ENCODE measurements around the gene PCGF2.

The PCGF2 gene

GRCh38 chr17:38750312-38751121 lies 2.4 kb upstream of the PCGF2 start:
- Histone ChIP-seq H3K4me1 (ENCODE audit: control insufficient read depth, low read depth, low read length) (peaks cover 28% of the 10 kb centered on the region), H3K36me3 (ENCODE audit: control insufficient read depth, low read depth, low read length) (peaks cover 6% of the 10 kb centered on the region), H3K9me3 (ENCODE audit: control insufficient read depth, low read depth, low read length) (no peaks in the 10 kb centered on the region), H3K27ac (ENCODE audit: low read length) (no peak overlapping the region), H3K9ac (ENCODE audit: low read length) (peak overlapping the region; percentile 76), H3K4me3 (ENCODE audit: low read length) (peak overlapping the region; percentile 74), H3K27me3 (ENCODE audit: control insufficient read depth, insufficient read depth, low read length) (peaks cover 13% of the 10 kb centered on the region)

GRCh38 chr17:38750044-38750311 lies 1.8 kb upstream of the PCGF2 start:
- Histone ChIP-seq H3K4me3 (ENCODE audit: low read length) (peak overlapping the region; percentile 74), H3K9me3 (ENCODE audit: control insufficient read depth, low read depth, low read length) (no peaks in the 10 kb centered on the region), H3K27me3 (ENCODE audit: control insufficient read depth, insufficient read depth, low read length) (peaks cover 13% of the 10 kb centered on the region), H3K27ac (ENCODE audit: low read length) (no peak overlapping the region), H3K36me3 (ENCODE audit: control insufficient read depth, low read depth, low read length) (peaks cover 5% of the 10 kb centered on the region), H3K4me1 (ENCODE audit: control insufficient read depth, low read depth, low read length) (peaks cover 29% of the 10 kb centered on the region), H3K9ac (ENCODE audit: low read length) (peak overlapping the region; percentile 76)

GRCh38 chr17:38749223-38750043 lies 1.3 kb upstream of the PCGF2 start:
- Histone ChIP-seq H3K4me1 (ENCODE audit: control insufficient read depth, low read depth, low read length) (peaks cover 29% of the 10 kb centered on the region), H3K4me3 (ENCODE audit: low read length) (peak overlapping the region; percentile 74), H3K9ac (ENCODE audit: low read length) (peak overlapping the region; percentile 76), H3K9me3 (ENCODE audit: control insufficient read depth, low read depth, low read length) (no peaks in the 10 kb centered on the region), H3K27ac (ENCODE audit: low read length) (no peak overlapping the region), H3K36me3 (ENCODE audit: control insufficient read depth, low read depth, low read length) (no peaks in the 10 kb centered on the region), H3K27me3 (ENCODE audit: control insufficient read depth, insufficient read depth, low read length) (peaks cover 13% of the 10 kb centered on the region)

GRCh38 chr17:38748892-38749222 lies 721 bp upstream of the PCGF2 start:
- H3K36me3 ChIP-seq (ENCODE audit: control insufficient read depth, low read depth, low read length) = no peaks in the 10 kb centered on the region
- peaks cover 13% of the 10 kb centered on the region for H3K27me3 ChIP-seq (ENCODE audit: control insufficient read depth, insufficient read depth, low read length)
- H3K9me3 ChIP-seq (ENCODE audit: control insufficient read depth, low read depth, low read length) = no peaks in the 10 kb centered on the region
- H3K4me1 ChIP-seq (ENCODE audit: control insufficient read depth, low read depth, low read length) = peaks cover 32% of the 10 kb centered on the region
- H3K9ac ChIP-seq (ENCODE audit: low read length) = peak overlapping the region; percentile 76
- peak overlapping the region; percentile 74 for H3K4me3 ChIP-seq (ENCODE audit: low read length)
- H3K27ac ChIP-seq (ENCODE audit: low read length) = no peak overlapping the region

GRCh38 chr17:38747463-38748148 lies 530 bp downstream of the PCGF2 start:
- H3K27ac ChIP-seq (ENCODE audit: low read length) = no peak overlapping the region
- H3K36me3 ChIP-seq (ENCODE audit: control insufficient read depth, low read depth, low read length) = no peaks in the 10 kb centered on the region
- H3K27me3 ChIP-seq (ENCODE audit: control insufficient read depth, insufficient read depth, low read length) = peaks cover 13% of the 10 kb centered on the region
- H3K4me1 ChIP-seq (ENCODE audit: control insufficient read depth, low read depth, low read length) = peaks cover 38% of the 10 kb centered on the region
- no peaks in the 10 kb centered on the region for H3K9me3 ChIP-seq (ENCODE audit: control insufficient read depth, low read depth, low read length)
- peak overlapping the region; percentile 86 for H3K9ac ChIP-seq (ENCODE audit: low read length)
- peak overlapping the region; percentile 63 for H3K4me3 ChIP-seq (ENCODE audit: low read length)

DNA sequence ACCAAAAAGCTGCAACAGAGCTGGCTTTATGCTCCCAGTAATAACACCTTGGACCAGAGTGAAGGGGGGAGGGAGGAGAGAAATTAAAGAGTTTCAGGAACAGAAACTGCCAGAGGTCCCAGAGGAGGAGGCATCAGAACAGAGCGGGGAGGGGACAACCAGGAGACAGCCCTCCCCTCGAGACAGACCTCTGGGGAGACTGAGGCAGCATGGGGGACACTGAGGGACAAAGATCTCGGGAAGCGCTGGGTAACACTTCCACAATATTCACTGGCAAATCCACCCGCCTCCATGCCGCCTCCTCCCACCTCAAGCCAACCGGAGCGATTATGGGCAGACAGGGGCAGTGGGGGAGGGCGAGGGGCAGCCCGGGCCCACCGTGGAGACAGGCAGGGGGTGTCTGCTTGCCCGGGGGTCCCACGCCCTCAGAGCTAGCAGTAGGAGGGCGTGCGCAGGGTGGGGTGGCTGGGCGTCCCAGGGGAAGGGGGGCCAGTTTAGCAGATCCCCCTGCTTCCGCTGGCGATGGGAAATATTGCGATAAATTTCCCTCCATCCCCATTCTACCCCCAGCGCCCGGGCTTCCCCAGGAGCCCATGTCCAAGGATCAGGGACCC lies 1.2 kb downstream of the PCGF2 start:
- no peak overlapping the region for H3K27ac ChIP-seq (ENCODE audit: low read length)
- peak overlapping the region; percentile 86 for H3K9ac ChIP-seq (ENCODE audit: low read length)
- peaks cover 38% of the 10 kb centered on the region for H3K4me1 ChIP-seq (ENCODE audit: control insufficient read depth, low read depth, low read length)
- H3K36me3 ChIP-seq (ENCODE audit: control insufficient read depth, low read depth, low read length) = no peaks in the 10 kb centered on the region
- peak overlapping the region; percentile 63 for H3K4me3 ChIP-seq (ENCODE audit: low read length)
- peaks cover 13% of the 10 kb centered on the region for H3K27me3 ChIP-seq (ENCODE audit: control insufficient read depth, insufficient read depth, low read length)
- H3K9me3 ChIP-seq (ENCODE audit: control insufficient read depth, low read depth, low read length) = no peaks in the 10 kb centered on the region

- peaks cover 11% of the 10 kb centered on the region for H3K27me3 ChIP-seq (ENCODE audit: control insufficient read depth, insufficient read depth, low read length)
- H3K4me3 ChIP-seq (ENCODE audit: low read length) = peak overlapping the region; percentile 63
- peaks cover 35% of the 10 kb centered on the region for H3K4me1 ChIP-seq (ENCODE audit: control insufficient read depth, low read depth, low read length)
- no peaks in the 10 kb centered on the region for H3K36me3 ChIP-seq (ENCODE audit: control insufficient read depth, low read depth, low read length)
- peak overlapping the region; percentile 86 for H3K9ac ChIP-seq (ENCODE audit: low read length)
- no peaks in the 10 kb centered on the region for H3K9me3 ChIP-seq (ENCODE audit: control insufficient read depth, low read depth, low read length)
- no peak overlapping the region for H3K27ac ChIP-seq (ENCODE audit: low read length)
Observed at GRCh38 chr17:38746004-38746848, 1.9 kb downstream of the PCGF2 start.

DNA sequence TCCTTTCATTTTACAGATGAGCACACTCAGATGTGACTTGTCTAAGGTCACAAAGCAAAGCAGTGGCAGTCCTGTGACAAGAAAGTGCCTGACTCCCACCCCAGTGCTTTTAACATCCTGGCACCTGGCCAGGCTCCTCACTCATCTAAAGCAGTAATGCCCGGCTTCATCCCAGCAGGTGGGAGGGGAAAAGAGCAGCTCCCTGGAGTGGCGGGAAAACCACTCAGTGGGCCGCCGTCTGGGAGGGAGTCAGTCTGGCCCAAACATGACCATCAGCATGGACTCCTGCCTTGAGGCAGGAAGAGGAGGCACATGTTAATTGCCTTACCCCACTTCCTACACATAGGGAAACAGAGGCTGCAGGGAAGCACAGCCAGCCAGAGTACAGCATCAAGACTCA lies 2.6 kb downstream of the PCGF2 start:
- peak overlapping the region; percentile 63 for H3K4me3 ChIP-seq (ENCODE audit: low read length)
- H3K27me3 ChIP-seq (ENCODE audit: control insufficient read depth, insufficient read depth, low read length) = peaks cover 4% of the 10 kb centered on the region
- H3K9ac ChIP-seq (ENCODE audit: low read length) = no peak overlapping the region
- H3K27ac ChIP-seq (ENCODE audit: low read length) = no peak overlapping the region
- no peaks in the 10 kb centered on the region for H3K9me3 ChIP-seq (ENCODE audit: control insufficient read depth, low read depth, low read length)
- H3K36me3 ChIP-seq (ENCODE audit: control insufficient read depth, low read depth, low read length) = no peaks in the 10 kb centered on the region
- peaks cover 33% of the 10 kb centered on the region for H3K4me1 ChIP-seq (ENCODE audit: control insufficient read depth, low read depth, low read length)

DNA sequence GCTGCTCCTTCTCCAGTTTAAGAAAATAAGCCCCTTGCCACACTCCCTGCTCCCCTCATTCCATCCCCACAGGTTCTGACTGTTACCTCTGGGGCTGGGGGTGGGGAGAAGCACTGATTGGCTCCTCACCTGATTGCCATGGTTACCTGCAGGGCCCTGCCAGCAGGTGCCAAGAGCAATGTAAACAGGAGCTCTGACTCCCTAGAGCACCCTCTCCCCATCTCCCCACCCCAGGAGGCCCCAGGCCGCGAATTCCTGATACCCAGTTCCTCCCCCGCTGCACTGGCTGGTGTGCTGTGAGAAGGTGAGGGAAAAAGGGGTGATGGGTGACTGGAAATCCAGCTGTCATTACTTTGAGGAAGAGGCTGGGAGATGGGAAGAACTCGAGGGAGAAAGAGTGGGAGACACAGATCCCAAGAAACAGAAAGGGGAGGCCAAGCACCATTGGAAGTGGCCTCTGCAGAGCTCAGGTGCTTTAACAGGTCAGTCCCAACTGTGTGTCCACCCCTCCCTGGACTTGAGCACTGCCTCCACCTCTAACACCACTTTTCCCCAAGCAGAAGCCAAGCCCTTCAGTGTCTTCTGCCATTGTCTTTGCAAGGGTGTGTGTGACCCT lies 4.5 kb downstream of the PCGF2 start:
- H3K36me3 ChIP-seq (ENCODE audit: control insufficient read depth, low read depth, low read length) = peaks cover 15% of the 10 kb centered on the region
- no peak overlapping the region for H3K9ac ChIP-seq (ENCODE audit: low read length)
- H3K27me3 ChIP-seq (ENCODE audit: control insufficient read depth, insufficient read depth, low read length) = no peaks in the 10 kb centered on the region
- no peaks in the 10 kb centered on the region for H3K9me3 ChIP-seq (ENCODE audit: control insufficient read depth, low read depth, low read length)
- no peak overlapping the region for H3K27ac ChIP-seq (ENCODE audit: low read length)
- peak overlapping the region; percentile 22 for H3K4me3 ChIP-seq (ENCODE audit: low read length)
- H3K4me1 ChIP-seq (ENCODE audit: control insufficient read depth, low read depth, low read length) = peaks cover 29% of the 10 kb centered on the region

GRCh38 chr17:38742411-38743308 lies 5.5 kb downstream of the PCGF2 start:
- Histone ChIP-seq H3K36me3 (ENCODE audit: control insufficient read depth, low read depth, low read length) (peaks cover 24% of the 10 kb centered on the region), H3K27me3 (ENCODE audit: control insufficient read depth, insufficient read depth, low read length) (no peaks in the 10 kb centered on the region), H3K4me1 (ENCODE audit: control insufficient read depth, low read depth, low read length) (peaks cover 29% of the 10 kb centered on the region), H3K9ac (ENCODE audit: low read length) (no peak overlapping the region), H3K9me3 (ENCODE audit: control insufficient read depth, low read depth, low read length) (no peaks in the 10 kb centered on the region), H3K27ac (ENCODE audit: low read length) (no peak overlapping the region), H3K4me3 (ENCODE audit: low read length) (no peak overlapping the region)
